K562 (cell line): ENCODE data around the gene CLTB. TPM values are rescaled to one million over a fixed set of nuclear protein-coding genes. Genes with fewer than 3 reads are reported as not detected.

Experiments used
- ADNP ChIP-seq: fragments of 200-800 bp; sonication (Bioruptor generic); IDR thresholded peaks from 2 replicates; pipeline ENCODE4 v1.6.1; 2016; ENCODE audit warnings: missing genetic modification characterization, missing compliant biosample characterization
- ARNT ChIP-seq, 2 experiments: fragments of 450-650 bp; IDR thresholded peaks; 2 replicates each; pipeline ENCODE4 v1.6.1; 2016; ENCODE audit warnings: mild to moderate bottlenecking in 1 of 2
- BCOR ChIP-seq: fragments of 450-650 bp; IDR thresholded peaks from 2 replicates; pipeline ENCODE4 v1.6.1; 2016
- CBX3 ChIP-seq, 2 experiments: IDR thresholded peaks; 1 replicate in 1 of 2; 2 replicates in 1 of 2; pipeline ENCODE4 v1.6.1; 2012; ENCODE audit warnings: inconsistent platforms in 2 of 2, low read length in 2 of 2, borderline replicate concordance in 1 of 2, control low read depth in 1 of 2
- EHMT2 ChIP-seq: fragments of 450-650 bp; IDR thresholded peaks from 2 replicates; pipeline ENCODE4 v1.6.1; 2018; ENCODE audit warnings: antibody characterized with exemption
- HNRNPK ChIP-seq: fragments of 200-400 bp; formaldehyde crosslinking; IDR thresholded peaks from one replicate; pipeline ENCODE4 v1.6.1; 2018; ENCODE audit warnings: mild to moderate bottlenecking, low read depth, low read length; ENCODE audit not compliant: poor library complexity, severe bottlenecking
- MAFF ChIP-seq: IDR thresholded peaks from 2 replicates; pipeline ENCODE4 v1.6.1; 2012; ENCODE audit warnings: low read length, improper control_type of control experiment
- NBN ChIP-seq: fragments of 450-650 bp; IDR thresholded peaks from 2 replicates; pipeline ENCODE4 v1.6.1; 2016; ENCODE audit warnings: low read depth, mild to moderate bottlenecking
- NCOA2 ChIP-seq, 2 experiments: fragments of 450-650 bp; IDR thresholded peaks; 2 replicates each; pipeline ENCODE4 v1.6.1; 2018; ENCODE audit warnings: mild to moderate bottlenecking in 2 of 2, moderate library complexity in 1 of 2; ENCODE audit not compliant: partially characterized antibody in 2 of 2
- RBM25 ChIP-seq: fragments of 200-400 bp; formaldehyde crosslinking; IDR thresholded peaks from 2 replicates; pipeline ENCODE4 v1.6.1; 2018; ENCODE audit warnings: low read length, low read depth, moderate library complexity; ENCODE audit not compliant: severe bottlenecking
- SAFB ChIP-seq: fragments of 200-400 bp; formaldehyde crosslinking; IDR thresholded peaks from 2 replicates; pipeline ENCODE4 v1.6.1; 2017; ENCODE audit warnings: low read depth, low read length, borderline replicate concordance
- SUPT5H ChIP-seq: fragments of 450-650 bp; IDR thresholded peaks from 2 replicates; pipeline ENCODE4 v1.6.1; 2016
- TAF7 ChIP-seq: fragments of 450-650 bp; IDR thresholded peaks from 2 replicates; pipeline ENCODE4 v1.6.1; 2016; ENCODE audit warnings: missing genetic modification characterization, missing compliant biosample characterization
- YY1 ChIP-seq, 3 experiments: IDR thresholded peaks; 2 replicates each; pipeline ENCODE4 v1.6.1; 2011; ENCODE audit warnings: low read length in 2 of 3, mild to moderate bottlenecking in 2 of 3, moderate library complexity in 2 of 3, borderline replicate concordance in 1 of 3, control low read depth in 1 of 3, low read depth in 1 of 3; ENCODE audit not compliant: insufficient read depth in 3 of 3, insufficient replicate concordance in 2 of 3, control insufficient read depth in 1 of 3, insufficient read length in 1 of 3; ENCODE audit errors: extremely low read depth in 1 of 3
- ZBTB7A ChIP-seq: IDR thresholded peaks from 2 replicates; pipeline ENCODE4 v1.6.1; 2011; ENCODE audit warnings: low read depth, mild to moderate bottlenecking, low read length, moderate library complexity, borderline replicate concordance; ENCODE audit not compliant: control insufficient read depth
- ZFP30 ChIP-seq: fragments of 250-450 bp; sonication (Bioruptor Pico); IDR thresholded peaks from 2 replicates; pipeline ENCODE4 v1.8.0; 2022; ENCODE audit warnings: moderate library complexity, mild to moderate bottlenecking, inconsistent platforms, borderline replicate concordance
- ZNF121 ChIP-seq: sonication (generic); formaldehyde crosslinking; conservative IDR thresholded peaks from 2 replicates; pipeline ENCODE4 v1.8.0; 2022; ENCODE audit warnings: missing genetic modification reagents
- ZNF134 ChIP-seq: fragments of 250-450 bp; sonication (Bioruptor Pico); conservative IDR thresholded peaks from 2 replicates; pipeline ENCODE4 v1.4.0; 2020
- ZNF444 ChIP-seq: fragments of 250-450 bp; sonication (Bioruptor Pico); IDR thresholded peaks from 2 replicates; pipeline ENCODE4 v1.4.0; 2020; ENCODE audit warnings: mild to moderate bottlenecking, moderate library complexity
- ZNF584 ChIP-seq: fragments of 200-800 bp; sonication (Bioruptor generic); IDR thresholded peaks from 2 replicates; pipeline ENCODE4 v1.6.1; 2016; ENCODE audit warnings: low read depth, mild to moderate bottlenecking, missing genetic modification characterization, missing compliant biosample characterization
- polyA plus RNA-seq, 8 experiments: library from polyadenylated mRNA; depleted of rRNA in 4 of 8; stranded (reverse) in 5 of 8; unstranded in 3 of 8; fragments of >200 nt; fragmentation: Nextera tagmentation in 2 of 8; fragmentation: Illumina TruSeq in 1 of 8; extraction: Ambion mirVana in 2 of 8; extraction: Trizol in 1 of 8; gene quantifications; 2 replicates each; pipeline versions ENCODE4 v1.2.1 to v1.2.3, GENCODE V29; 2011 to 2014; ENCODE audit warnings: inconsistent platforms in 1 of 8, missing spikeins in 1 of 8
- total RNA-seq, 7 experiments: library from RNA; depleted of rRNA in 6 of 7; stranded (reverse); fragments of >200 nt in 6 of 7; fragmentation: Illumina TruSeq in 2 of 7; extraction: Trizol in 2 of 7; gene quantifications; 2 replicates each; pipeline versions ENCODE4 v1.2.1 to v1.2.3, GENCODE V29; 2011 to 2021; ENCODE audit warnings: low replicate concordance in 1 of 7
- TF ChIP-seq, protein P1 (sequence below): sonication (generic); formaldehyde crosslinking; IDR thresholded peaks from 2 replicates; pipeline ENCODE4 v1.8.1; 2023; ENCODE audit warnings: mild to moderate bottlenecking, missing genetic modification reagents
- TF ChIP-seq, protein P2 (sequence below): sonication (generic); formaldehyde crosslinking; IDR thresholded peaks from 2 replicates; pipeline ENCODE4 v1.8.0; 2022; ENCODE audit warnings: mild to moderate bottlenecking, missing genetic modification reagents

Gene CLTB
- total and polyA plus RNA-seq, 9 of the 15 experiments (the other 6 are each of a cell fraction or from before 2014, with no cell fraction given): 1.8 to 117 (median 39.0) TPM

DNA sequence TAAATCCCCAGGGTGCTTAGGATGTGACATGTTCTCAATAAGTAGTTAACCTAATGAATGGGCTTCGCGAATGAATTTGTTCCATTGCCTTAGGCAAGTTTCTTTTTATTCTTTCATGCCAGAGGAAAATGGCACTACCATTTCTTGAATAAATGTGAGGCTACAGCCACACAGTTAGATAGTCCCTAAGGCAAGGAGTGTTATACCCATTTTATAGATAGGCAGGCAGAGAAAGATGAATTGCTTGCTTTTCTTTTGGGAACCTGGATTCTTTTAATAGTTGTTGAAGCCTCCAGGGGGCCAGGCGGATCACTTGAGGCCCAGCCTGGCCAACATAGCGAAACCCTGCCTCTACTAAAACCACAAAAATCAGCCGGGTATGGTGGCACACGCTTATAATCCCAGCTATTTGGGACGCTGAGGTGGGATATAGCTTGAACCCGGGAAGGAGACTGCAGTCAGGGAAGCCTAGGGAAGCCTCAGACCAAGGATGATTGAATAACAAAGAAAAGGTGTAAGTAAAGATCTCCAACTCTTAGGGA, 28.9 kb downstream of the CLTB start (continued):
- TF ChIP-seq, protein P1, sequence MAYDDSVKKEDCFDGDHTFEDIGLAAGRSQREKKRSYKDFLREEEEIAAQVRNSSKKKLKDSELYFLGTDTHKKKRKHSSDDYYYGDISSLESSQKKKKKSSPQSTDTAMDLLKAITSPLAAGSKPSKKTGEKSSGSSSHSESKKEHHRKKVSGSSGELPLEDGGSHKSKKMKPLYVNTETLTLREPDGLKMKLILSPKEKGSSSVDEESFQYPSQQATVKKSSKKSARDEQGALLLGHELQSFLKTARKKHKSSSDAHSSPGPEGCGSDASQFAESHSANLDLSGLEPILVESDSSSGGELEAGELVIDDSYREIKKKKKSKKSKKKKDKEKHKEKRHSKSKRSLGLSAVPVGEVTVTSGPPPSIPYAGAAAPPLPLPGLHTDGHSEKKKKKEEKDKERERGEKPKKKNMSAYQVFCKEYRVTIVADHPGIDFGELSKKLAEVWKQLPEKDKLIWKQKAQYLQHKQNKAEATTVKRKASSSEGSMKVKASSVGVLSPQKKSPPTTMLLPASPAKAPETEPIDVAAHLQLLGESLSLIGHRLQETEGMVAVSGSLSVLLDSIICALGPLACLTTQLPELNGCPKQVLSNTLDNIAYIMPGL: no peak
- no peak for TF ChIP-seq CBX3 (IDR thresholded peaks at IDR 0.05; ENCODE audit: borderline replicate concordance in 1 of 2, low read length in 2 of 2)
- no peak for TF ChIP-seq ZNF134
- no peak for TF ChIP-seq TAF7 (tag)
- TF ChIP-seq, protein P2, sequence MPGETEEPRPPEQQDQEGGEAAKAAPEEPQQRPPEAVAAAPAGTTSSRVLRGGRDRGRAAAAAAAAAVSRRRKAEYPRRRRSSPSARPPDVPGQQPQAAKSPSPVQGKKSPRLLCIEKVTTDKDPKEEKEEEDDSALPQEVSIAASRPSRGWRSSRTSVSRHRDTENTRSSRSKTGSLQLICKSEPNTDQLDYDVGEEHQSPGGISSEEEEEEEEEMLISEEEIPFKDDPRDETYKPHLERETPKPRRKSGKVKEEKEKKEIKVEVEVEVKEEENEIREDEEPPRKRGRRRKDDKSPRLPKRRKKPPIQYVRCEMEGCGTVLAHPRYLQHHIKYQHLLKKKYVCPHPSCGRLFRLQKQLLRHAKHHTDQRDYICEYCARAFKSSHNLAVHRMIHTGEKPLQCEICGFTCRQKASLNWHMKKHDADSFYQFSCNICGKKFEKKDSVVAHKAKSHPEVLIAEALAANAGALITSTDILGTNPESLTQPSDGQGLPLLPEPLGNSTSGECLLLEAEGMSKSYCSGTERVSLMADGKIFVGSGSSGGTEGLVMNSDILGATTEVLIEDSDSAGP (CRISPR knock-in tag): no peak
- no peak for TF ChIP-seq ARNT (IDR thresholded peaks at IDR 0.05)
- no peak for TF ChIP-seq MAFF
- peak; percentile 51; the same call in 1 of the 2 replicates for TF ChIP-seq ZNF121 (CRISPR knock-in tag)
- no peak for TF ChIP-seq ZNF444 (CRISPR knock-in tag)
- no peak for TF ChIP-seq HNRNPK
- 0 out of 2 replicates have a peak, but pooled peaks have one; percentile 11 for TF ChIP-seq ZBTB7A
- TF ChIP-seq ZFP30 (CRISPR knock-in tag): no peak
- TF ChIP-seq ADNP (tag): no peak
- peak; percentile 61 for TF ChIP-seq RBM25
- no peak for TF ChIP-seq NBN
- no peak for TF ChIP-seq SUPT5H
- TF ChIP-seq ZNF584 (CRISPR knock-in tag): peak; percentile 11; the same call in 1 of the 2 replicates
- peak; percentile 40; the same call in 1 of the 2 replicates for TF ChIP-seq BCOR
- no peak for TF ChIP-seq EHMT2
- TF ChIP-seq YY1 (IDR thresholded peaks at IDR 0.05; ENCODE audit: borderline replicate concordance in 1 of 3, control insufficient read depth in 1 of 3, extremely low read depth in 1 of 3, insufficient read depth in 3 of 3, insufficient read length in 1 of 3, insufficient replicate concordance in 2 of 3, low read depth in 1 of 3, low read length in 2 of 3): no peak
- no peak for TF ChIP-seq SAFB
- TF ChIP-seq NCOA2 (IDR thresholded peaks at IDR 0.05; ENCODE audit: partially characterized antibody in 2 of 2): no peak
- TF ChIP-seq, all 486 proteins: peak for 5
